ENCODE data around the gene DRAXIN.

The DRAXIN gene

DNA sequence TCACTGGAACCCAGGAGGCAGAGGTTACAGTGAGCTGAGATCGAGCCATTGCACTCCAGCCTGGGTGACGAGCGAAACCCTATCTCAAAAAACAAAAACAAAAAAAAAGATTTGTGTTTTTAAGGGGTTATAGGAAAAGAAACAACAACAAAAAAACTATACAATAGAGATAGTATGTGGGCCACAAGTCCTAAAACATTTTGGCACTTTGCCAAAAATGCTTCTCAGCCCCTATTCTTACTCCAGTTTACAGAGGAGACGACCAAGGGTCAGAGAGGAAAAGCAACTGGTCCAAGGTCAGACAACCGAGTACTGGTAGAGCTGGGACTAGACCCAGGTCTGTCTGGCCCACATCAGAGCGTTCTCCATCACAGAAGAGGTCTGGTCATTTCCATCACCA lies 33.9 kb upstream of the DRAXIN start:
- no peak overlapping the region for H3K4me3 ChIP-seq (ENCODE audit: low read depth, low read length)
- no peak for TF ChIP-seq CTCF (conservative IDR thresholded peaks at IDR 0.05; ENCODE audit: low read depth, low read length)
- DNase-seq (ENCODE audit: low read depth) = no peak

GRCh38 chr1:11658542-11658941 lies 33.0 kb upstream of the DRAXIN start:
- H3K4me3 ChIP-seq (ENCODE audit: low read depth, low read length) = no peak overlapping the region
- no peak for DNase-seq (ENCODE audit: low read depth)
- TF ChIP-seq CTCF (conservative IDR thresholded peaks at IDR 0.05; ENCODE audit: low read depth, low read length) = no peak

- H3K4me3 ChIP-seq (ENCODE audit: low read depth, low read length) = no peak overlapping the region
- no peak for DNase-seq (ENCODE audit: low read depth)
- TF ChIP-seq CTCF (conservative IDR thresholded peaks at IDR 0.05; ENCODE audit: low read depth, low read length) = no peak
Observed at GRCh38 chr1:11659748-11660147, 31.8 kb upstream of the DRAXIN start.

DNA sequence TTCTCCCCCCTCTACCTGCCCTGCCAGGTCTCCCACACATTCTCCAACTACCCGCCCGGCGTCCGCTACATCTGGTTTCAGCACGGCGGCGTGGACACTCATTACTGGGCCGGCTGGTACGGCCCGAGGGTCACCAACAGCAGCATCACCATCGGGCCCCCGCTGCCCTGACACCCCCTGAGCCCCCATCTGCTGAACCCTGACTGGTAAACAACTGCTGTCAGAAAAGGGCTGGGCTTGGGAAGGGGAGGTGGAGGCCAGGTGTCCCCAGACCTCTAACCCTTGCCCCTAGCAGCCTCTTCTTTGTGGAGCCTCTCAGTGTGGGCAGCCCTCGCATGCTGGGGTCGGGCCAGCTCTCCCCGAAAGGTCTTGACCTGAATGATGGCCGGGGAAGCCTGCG lies 30.4 kb upstream of the DRAXIN start:
- TF ChIP-seq CTCF (conservative IDR thresholded peaks at IDR 0.05; ENCODE audit: low read depth, low read length) = no peak
- H3K4me3 ChIP-seq (ENCODE audit: low read depth, low read length) = no peak overlapping the region
- DNase-seq (ENCODE audit: low read depth) = no peak

GRCh38 chr1:11664336-11665065 lies 27.0 kb upstream of the DRAXIN start:
- TF ChIP-seq CTCF (conservative IDR thresholded peaks at IDR 0.05; ENCODE audit: low read depth, low read length) = no peak
- peak overlapping the region; percentile 60 for H3K4me3 ChIP-seq (ENCODE audit: low read depth, low read length)
- DNase-seq (ENCODE audit: low read depth) = peak; percentile 33

DNA sequence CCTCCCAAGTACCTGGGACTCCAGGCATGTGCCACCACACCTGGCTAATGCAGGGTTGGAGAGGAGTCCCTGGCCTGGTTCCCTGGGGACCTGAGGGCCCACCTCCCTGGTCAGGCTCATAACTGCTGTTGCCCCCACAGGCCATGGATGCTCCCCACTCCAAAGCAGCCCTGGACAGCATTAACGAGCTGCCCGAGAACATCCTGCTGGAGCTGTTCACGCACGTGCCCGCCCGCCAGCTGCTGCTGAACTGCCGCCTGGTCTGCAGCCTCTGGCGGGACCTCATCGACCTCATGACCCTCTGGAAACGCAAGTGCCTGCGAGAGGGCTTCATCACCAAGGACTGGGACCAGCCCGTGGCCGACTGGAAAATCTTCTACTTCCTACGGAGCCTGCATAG lies 23.0 kb upstream of the DRAXIN start:
- DNase-seq (ENCODE audit: low read depth) = no peak
- TF ChIP-seq CTCF (conservative IDR thresholded peaks at IDR 0.05; ENCODE audit: low read depth, low read length) = no peak
- no peak overlapping the region for H3K4me3 ChIP-seq (ENCODE audit: low read depth, low read length)

DNA sequence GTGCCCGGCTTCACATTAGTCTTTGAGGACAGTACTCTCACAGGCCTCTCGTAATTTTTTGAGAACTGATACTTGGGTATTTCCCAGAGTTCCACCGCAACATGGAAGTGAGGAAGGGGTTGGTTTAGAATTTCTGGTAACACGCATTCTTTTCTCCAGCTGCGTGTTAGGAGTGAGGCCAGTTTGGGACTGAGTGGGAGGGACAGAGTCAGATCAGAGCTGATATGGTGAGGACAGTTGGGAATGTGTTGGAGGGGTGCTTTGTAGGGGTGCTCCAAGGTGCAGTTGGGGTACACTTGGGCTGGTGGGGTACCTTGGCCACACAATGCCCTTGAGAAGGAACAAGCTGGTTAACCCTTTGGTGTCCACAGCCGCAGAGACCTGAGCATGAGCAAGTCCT lies 20.8 kb upstream of the DRAXIN start:
- no peak for TF ChIP-seq CTCF (conservative IDR thresholded peaks at IDR 0.05; ENCODE audit: low read depth, low read length)
- DNase-seq (ENCODE audit: low read depth) = no peak

More for the DNA sequence above, 20.8 kb upstream of the DRAXIN start:
- no peak overlapping the region for H3K4me3 ChIP-seq (ENCODE audit: low read depth, low read length)
